Esophagus squamous epithelium (tissue), 5 donors: ENCODE data around the gene APOBEC2. TPM values are rescaled to one million over a fixed set of nuclear protein-coding genes. Genes with fewer than 3 reads are reported as not detected.

Experiments
- DNase-seq: peaks from one replicate; lab custom pipeline; 2025; lab: John Stamatoyannopoulos, UW
- H3K27ac ChIP-seq, 4 donors: fragments of 200-600 bp; sonication (generic); one replicate each; pipeline ENCODE4 v1.5.1; 2016 to 2019; ENCODE audit warnings: mild to moderate bottlenecking in 1 of 4
- H3K27me3 ChIP-seq, 4 donors: fragments of 200-600 bp; sonication (generic); 1 replicate in 3 of 4; 2 replicates in 1 of 4; pipeline versions ENCODE4 v1.5.1 to v1.6.0; 2017 to 2021; ENCODE audit warnings: antibody characterized with exemption in 1 of 4
- H3K36me3 ChIP-seq, 3 donors: fragments of 200-600 bp; sonication (generic); one replicate each; pipeline ENCODE4 v1.5.1; 2016 to 2019
- H3K4me1 ChIP-seq, 3 donors: fragments of 200-600 bp; sonication (generic); one replicate each; pipeline ENCODE4 v1.5.1; 2017 to 2019
- H3K4me3 ChIP-seq, 4 donors: fragments of 200-600 bp; sonication (generic); 1 replicate in 3 of 4; 2 replicates in 1 of 4; pipeline ENCODE4 v1.5.1; 2016 to 2019; ENCODE audit warnings: mild to moderate bottlenecking in 2 of 4, moderate library complexity in 1 of 4
- H3K9me3 ChIP-seq, 3 donors: fragments of 200-600 bp; sonication (generic); one replicate each; pipeline ENCODE4 v1.5.1; 2016 to 2019
- POLR2A ChIP-seq, 4 donors: fragments of 450-650 bp; IDR thresholded peaks; one replicate each; pipeline ENCODE4 v1.6.1; 2017; ENCODE audit warnings: antibody characterized with exemption in 4 of 4, mild to moderate bottlenecking in 4 of 4, moderate library complexity in 3 of 4
- WGBS, 2 donors: methylation state at CpG; one replicate each; pipeline ENCODE4 v1.1.5; 2018; 5-methylcytosine and 5-hydroxymethylcytosine counted together
- intact Hi-C: fragments of 100-400 bp; cut with DNase I; formaldehyde crosslinking; loops from one replicate; pipeline ENCODE4 v1.15.0; 2022
- total RNA-seq, 4 donors: library from RNA; depleted of rRNA; stranded (reverse); fragments of >200 nt; gene quantifications; one replicate each; pipeline ENCODE4 v1.1.0, GENCODE V29; 2016
- TF ChIP-seq, protein P1 (sequence below), 6 experiments: fragments of 450-650 bp in 4 of 6; fragments of 200-600 bp in 2 of 6; sonication (generic) in 2 of 6; IDR thresholded peaks; one replicate each; pipeline ENCODE4 v1.5.1; 2016 to 2019; ENCODE audit warnings: antibody characterized with exemption in 6 of 6, mild to moderate bottlenecking in 4 of 6, moderate library complexity in 4 of 6
- donor health status: DM: yes; HTN: yes; CAD: no.

Gene APOBEC2
- total RNA-seq, 4 donors from 2014 or later = 2.2 TPM; not detected in 3

DNA sequence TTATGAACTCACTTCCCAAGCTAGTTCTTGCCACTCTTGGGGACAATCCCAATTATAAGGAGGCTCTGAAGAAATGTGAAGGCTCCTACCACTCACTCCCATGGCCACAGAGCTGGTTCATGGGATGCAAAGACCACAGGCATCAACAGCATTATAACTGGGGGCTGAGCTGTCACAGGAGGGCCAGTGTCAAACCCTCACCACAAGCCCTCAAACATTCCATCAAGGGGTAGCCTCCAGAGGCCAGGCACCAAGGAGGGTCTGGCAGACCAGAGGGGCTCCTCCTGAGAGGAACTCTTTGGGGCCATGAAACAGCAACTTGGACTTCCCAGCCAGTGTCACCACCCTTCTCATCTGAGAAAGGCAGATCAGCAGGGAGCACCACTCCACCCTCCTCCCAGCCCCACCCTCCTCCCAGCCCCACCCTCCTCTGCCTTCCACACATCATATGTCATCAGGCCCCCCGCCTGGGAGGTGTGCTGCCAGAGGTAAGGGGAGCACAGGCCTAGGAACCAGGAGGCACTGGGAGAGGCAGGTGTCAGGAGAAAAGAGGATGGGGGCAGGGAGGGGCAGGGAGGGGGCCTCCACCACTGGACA is 12.0 kb upstream of the APOBEC2 start:
- WGBS, 2 donors = 83% methylated on average over 1 of the region's 1 CpG; no CpG with 5 or more reads in 1 of the 2 donors
- no peak for TF ChIP-seq POLR2A (IDR thresholded peaks at IDR 0.05)
- TF ChIP-seq, protein P1, sequence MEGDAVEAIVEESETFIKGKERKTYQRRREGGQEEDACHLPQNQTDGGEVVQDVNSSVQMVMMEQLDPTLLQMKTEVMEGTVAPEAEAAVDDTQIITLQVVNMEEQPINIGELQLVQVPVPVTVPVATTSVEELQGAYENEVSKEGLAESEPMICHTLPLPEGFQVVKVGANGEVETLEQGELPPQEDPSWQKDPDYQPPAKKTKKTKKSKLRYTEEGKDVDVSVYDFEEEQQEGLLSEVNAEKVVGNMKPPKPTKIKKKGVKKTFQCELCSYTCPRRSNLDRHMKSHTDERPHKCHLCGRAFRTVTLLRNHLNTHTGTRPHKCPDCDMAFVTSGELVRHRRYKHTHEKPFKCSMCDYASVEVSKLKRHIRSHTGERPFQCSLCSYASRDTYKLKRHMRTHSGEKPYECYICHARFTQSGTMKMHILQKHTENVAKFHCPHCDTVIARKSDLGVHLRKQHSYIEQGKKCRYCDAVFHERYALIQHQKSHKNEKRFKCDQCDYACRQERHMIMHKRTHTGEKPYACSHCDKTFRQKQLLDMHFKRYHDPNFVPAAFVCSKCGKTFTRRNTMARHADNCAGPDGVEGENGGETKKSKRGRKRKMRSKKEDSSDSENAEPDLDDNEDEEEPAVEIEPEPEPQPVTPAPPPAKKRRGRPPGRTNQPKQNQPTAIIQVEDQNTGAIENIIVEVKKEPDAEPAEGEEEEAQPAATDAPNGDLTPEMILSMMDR (IDR thresholded peaks at IDR 0.05) = no peak

DNA sequence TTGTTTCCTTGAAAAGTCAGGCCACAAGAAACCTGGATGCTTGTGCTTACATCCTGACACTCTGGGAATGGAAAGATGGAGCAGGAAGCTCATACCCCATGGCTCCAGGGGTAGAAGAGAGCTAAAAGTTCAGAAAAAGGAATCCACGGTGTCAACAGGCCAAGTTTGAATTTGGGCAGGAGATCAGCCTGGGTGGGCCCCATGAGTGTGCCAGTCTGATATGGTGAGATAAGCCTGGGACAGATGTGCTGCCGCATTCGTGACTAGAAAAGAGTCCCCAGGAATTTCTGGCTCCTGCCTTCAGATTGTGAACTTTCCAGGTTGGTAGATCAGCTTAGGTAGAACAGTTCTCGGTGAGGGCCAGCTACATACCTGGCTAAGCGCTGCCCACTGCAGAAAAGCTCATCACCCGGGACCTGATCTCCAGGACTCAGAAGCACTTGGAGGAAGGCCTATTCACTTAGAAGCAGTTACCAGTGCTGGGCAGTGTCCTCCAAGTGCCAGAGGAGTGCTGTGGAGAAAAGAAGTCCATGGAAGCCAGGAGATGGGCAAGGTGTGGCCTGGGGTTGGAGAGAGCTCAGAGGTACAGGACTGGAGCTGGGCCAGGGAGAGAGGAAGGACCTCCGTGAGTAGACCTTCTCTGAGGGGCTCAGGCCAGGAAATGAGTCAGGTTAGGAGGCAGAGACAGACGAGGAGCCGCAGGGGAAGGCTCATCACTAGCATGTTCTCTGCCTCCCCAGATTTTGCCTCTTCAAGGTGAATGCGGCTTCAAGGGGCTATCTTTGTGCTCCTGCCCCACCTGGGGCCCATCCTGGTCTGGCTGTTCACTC is 10.6 kb upstream of the APOBEC2 start, which contains the start of gene TSPO2:
TSPO2 (plus strand) TSS at position 242 of the 830 bp plus-strand sequence; CDS start at position 761, 519 bp downstream.
- H3K4me3 ChIP-seq = no peak within 1 kb of the TSS
- H3K9me3 ChIP-seq = no peaks in the 10 kb centered on the region
- DNase-seq = no peak

More for the DNA sequence above, 12.0 kb upstream of the APOBEC2 start:
- intact Hi-C loops = no loop called here
- H3K4me3 ChIP-seq = no peak overlapping the region
- no peaks in the 10 kb centered on the region for H3K27me3 ChIP-seq
- peaks cover 4 to 38% (median 5%) of the 10 kb centered on the region in 3 donors for H3K4me1 ChIP-seq
- H3K36me3 ChIP-seq = no peaks in the 10 kb centered on the region
- no peaks in the 10 kb centered on the region for H3K9me3 ChIP-seq
- no peak for DNase-seq
- H3K27ac ChIP-seq = no peak overlapping the region

DNA sequence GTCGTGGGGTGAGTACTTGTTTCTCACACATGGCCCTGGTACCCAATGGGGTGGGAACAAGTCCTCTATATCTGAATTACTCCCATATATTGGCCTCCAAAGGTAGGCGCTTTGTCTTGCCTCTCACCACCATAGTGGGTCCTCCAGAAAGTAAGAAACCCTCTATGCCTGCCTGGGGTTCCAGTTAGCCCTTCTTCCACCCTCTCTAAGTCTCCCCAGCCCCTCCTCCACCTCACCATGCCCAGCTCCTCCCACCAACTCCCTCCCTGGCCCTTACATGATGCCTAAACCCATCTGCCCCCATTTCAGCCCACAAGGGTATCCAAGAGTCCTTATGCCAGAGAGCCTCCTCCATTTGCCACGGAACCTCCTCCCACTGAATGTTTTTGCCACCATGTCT is 9.9 kb upstream of the APOBEC2 start:
- intact Hi-C loops = no loop called here
- Histone ChIP-seq H3K4me3 (no peak overlapping the region), H3K27me3 (no peaks in the 10 kb centered on the region), H3K36me3 (no peaks in the 10 kb centered on the region), H3K9me3 (no peaks in the 10 kb centered on the region), H3K4me1 (peaks cover 0 to 24% (median 5%) of the 10 kb centered on the region in 3 donors), H3K27ac (no peak overlapping the region)
- no peak for TF ChIP-seq POLR2A (IDR thresholded peaks at IDR 0.05)
- TF ChIP-seq, protein P1 (IDR thresholded peaks at IDR 0.05) = no peak
- 88 to 93% methylated on average over 3 of the region's 3 CpGs for WGBS, 2 donors
- no peak for DNase-seq

More for the DNA sequence above, 10.6 kb upstream of the APOBEC2 start, which contains the start of gene TSPO2:
- WGBS, 2 donors = 82 to 85% methylated on average over 7 of the region's 10 CpGs
- no peak for TF ChIP-seq POLR2A (IDR thresholded peaks at IDR 0.05)
- Histone ChIP-seq H3K27ac (no peak within 1 kb of the TSS), H3K36me3 (no peaks in the 10 kb centered on the region), H3K27me3 (no peaks in the 10 kb centered on the region), H3K4me1 (peaks cover 0 to 24% (median 5%) of the 10 kb centered on the region in 3 donors)
- intact Hi-C loops = no loop called here

DNA sequence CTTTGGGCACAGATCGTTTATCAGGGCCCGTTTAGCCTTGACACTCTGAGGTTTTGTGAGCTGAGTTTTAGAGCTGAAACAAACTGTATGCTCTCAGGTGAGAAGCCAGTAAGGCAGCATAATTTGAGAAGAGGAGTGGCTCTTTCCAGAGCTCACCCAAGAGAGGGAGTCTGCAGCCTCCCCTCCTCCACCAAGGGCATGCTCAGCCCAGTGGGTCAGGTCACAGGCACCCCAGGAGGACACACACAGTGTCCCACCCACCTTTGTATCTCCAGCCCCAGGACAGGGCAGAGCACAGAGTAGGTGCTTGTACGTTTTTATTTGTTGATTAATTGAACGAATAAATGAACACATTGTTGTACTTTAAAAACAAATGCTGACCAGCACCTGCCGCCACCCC is 7.3 kb upstream of the APOBEC2 start:
- no peak overlapping the region for H3K27ac ChIP-seq
- DNase-seq = no peak
- TF ChIP-seq, protein P1 (IDR thresholded peaks at IDR 0.05) = no peak
- TF ChIP-seq POLR2A (IDR thresholded peaks at IDR 0.05) = no peak
- no peaks in the 10 kb centered on the region for H3K27me3 ChIP-seq
- intact Hi-C loops = no loop called here
- H3K9me3 ChIP-seq = no peaks in the 10 kb centered on the region
- peaks cover 0 to 24% (median under 1%) of the 10 kb centered on the region in 3 donors for H3K4me1 ChIP-seq
- H3K36me3 ChIP-seq = no peaks in the 10 kb centered on the region
- WGBS, 2 donors = 61 to 75% methylated on average over 5 of the region's 5 CpGs
- H3K4me3 ChIP-seq = no peak overlapping the region

DNA sequence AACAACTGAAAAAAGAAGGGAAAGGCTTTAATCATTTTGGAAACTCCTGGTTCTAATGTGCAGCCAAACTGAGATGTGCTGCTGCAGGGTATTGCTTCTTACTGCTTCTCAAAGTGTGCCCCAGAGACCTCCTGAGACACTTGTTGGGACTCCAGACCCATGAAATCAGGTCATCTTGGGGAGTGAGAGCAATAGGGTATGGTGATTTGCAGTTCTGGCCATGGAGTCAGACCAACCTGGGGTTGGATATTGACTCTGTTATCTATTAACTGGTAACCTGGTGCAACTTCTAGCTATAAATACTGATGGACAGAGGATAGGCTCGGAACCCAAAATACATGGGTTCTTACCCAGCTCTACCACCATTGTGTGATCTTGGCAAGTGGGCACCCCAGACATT is 6.9 kb upstream of the APOBEC2 start:
- DNase-seq = no peak
- Histone ChIP-seq H3K27ac (no peak overlapping the region), H3K4me1 (peaks cover 0 to 20% (median 0%) of the 10 kb centered on the region in 3 donors), H3K27me3 (no peaks in the 10 kb centered on the region), H3K36me3 (no peaks in the 10 kb centered on the region), H3K9me3 (no peaks in the 10 kb centered on the region), H3K4me3 (no peak overlapping the region)
- intact Hi-C loops = no loop called here
- TF ChIP-seq, protein P1 (IDR thresholded peaks at IDR 0.05) = no peak
- no peak for TF ChIP-seq POLR2A (IDR thresholded peaks at IDR 0.05)
- 93 to 94% methylated on average over 1 of the region's 1 CpG for WGBS, 2 donors
